Ectodermal cell (in vitro differentiated cells): Measurements from ENCODE around the gene SDHA.
"Not testable (repeated sequence)": the region's sequence is repeated elsewhere in the genome, so short reads cannot be mapped to it uniquely, and the experiment has no call there.

Experiments used
- H3K27ac ChIP-seq: 2 replicates; pipeline ENCODE4 v1.7.0; 2013; ENCODE audit warnings: mild to moderate bottlenecking, low read depth, low read length; ENCODE audit not compliant: insufficient read depth, poor library complexity, severe bottlenecking
- H3K27me3 ChIP-seq: 2 replicates; pipeline ENCODE4 v1.7.0; 2013; ENCODE audit warnings: mild to moderate bottlenecking, low read length; ENCODE audit not compliant: insufficient read depth, control insufficient read depth, poor library complexity, severe bottlenecking
- H3K36me3 ChIP-seq: one replicate; pipeline ENCODE4 v1.7.0; 2013; ENCODE audit warnings: low read length; ENCODE audit not compliant: control insufficient read depth, insufficient read depth
- H3K4me1 ChIP-seq: one replicate; pipeline ENCODE4 v1.7.0; 2013; ENCODE audit warnings: low read length; ENCODE audit not compliant: control insufficient read depth, insufficient read depth
- H3K4me3 ChIP-seq: 2 replicates; pipeline ENCODE4 v1.7.0; 2013; ENCODE audit warnings: low read depth, low read length, control low read depth; ENCODE audit not compliant: insufficient read depth
- H3K9me3 ChIP-seq: 2 replicates; pipeline ENCODE4 v1.7.0; 2013; ENCODE audit warnings: mild to moderate bottlenecking, low read length, moderate library complexity; ENCODE audit not compliant: control insufficient read depth
- WGBS, 2 experiments: methylation state at CpG; one replicate each; pipeline ENCODE4 v1.1.7; 2013; ENCODE audit warnings: missing lambda C conversion rate in 2 of 2; 5-methylcytosine and 5-hydroxymethylcytosine counted together

Gene SDHA

GRCh38 chr5:256347-256746 lies 38.2 kb downstream of the SDHA start:
- H3K4me3 ChIP-seq, H3K4me1 ChIP-seq, H3K27ac ChIP-seq, H3K36me3 ChIP-seq, H3K9me3 ChIP-seq, H3K27me3 ChIP-seq: not testable (repeated sequence)
- 89 to 95% methylated on average over 7 of the region's 8 CpGs for WGBS, 2 experiments

DNA sequence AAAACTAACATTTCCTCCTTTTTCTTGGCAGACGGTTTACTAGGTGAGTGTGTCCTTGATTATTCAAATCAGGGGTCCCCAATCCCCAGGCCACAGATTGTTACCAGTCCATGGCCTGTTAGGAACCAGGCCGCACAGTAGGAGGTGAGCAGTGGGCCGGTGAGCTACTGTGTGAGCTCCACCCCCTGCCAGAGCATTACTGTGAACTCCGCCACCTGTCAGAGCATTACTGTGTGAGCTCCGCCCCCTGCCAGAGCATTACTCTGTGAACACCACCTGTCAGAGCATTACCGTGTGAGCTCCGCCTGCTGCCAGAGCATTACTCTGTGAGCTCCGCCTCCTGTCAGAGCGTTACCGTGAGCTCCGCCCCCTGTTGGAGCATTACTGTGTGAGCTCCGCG lies 39.0 kb downstream of the SDHA start:
- Histone ChIP-seq H3K27me3 (no peaks in the 10 kb centered on the region), H3K4me3 (no peak overlapping the region), H3K27ac (no peak overlapping the region), H3K9me3 (no peaks in the 10 kb centered on the region), H3K4me1 (no peaks in the 10 kb centered on the region), H3K36me3 (peaks cover 4% of the 10 kb centered on the region)
- 84 to 86% methylated on average over 13 of the region's 13 CpGs for WGBS, 2 experiments

DNA sequence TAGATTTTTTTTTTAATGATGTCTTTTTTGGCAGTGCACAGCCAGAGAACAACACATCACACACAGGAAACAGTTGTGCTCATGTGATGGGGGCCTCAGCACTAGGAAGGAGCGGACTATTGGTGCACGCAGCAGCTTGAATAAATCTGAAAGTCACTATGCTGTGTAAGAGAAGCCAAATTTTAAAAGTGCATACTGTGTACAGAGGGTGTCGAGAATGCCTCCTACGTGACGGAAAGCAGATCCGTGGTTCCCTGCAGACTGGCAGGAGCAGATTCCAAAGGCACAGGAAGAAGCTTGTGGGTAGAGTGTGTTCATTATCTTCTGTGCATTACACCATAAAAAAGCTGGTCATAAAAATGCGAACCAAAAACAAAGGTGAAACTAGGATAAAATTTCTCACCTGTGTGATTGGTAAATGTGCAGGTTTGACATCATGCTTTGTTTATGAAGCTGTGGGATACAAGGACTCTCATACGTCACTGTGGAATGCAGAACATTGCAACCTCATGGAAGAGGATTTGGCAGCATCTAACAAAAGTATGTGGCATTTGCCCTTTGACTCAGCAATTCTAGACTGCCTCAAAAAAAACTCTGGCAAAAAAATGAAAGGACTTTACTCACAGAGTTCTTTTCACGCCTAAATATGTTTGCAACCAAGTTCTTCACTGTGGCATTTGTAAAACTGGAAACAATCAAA lies 45.3 kb downstream of the SDHA start:
- H3K36me3 ChIP-seq, H3K4me1 ChIP-seq, H3K27ac ChIP-seq, H3K27me3 ChIP-seq, H3K4me3 ChIP-seq, H3K9me3 ChIP-seq: not testable (repeated sequence)
- WGBS, 2 experiments: 96% methylated on average over 9 of the region's 9 CpGs

- Histone ChIP-seq H3K27me3 (no peaks in the 10 kb centered on the region), H3K4me3 (no peak overlapping the region), H3K27ac (no peak overlapping the region), H3K36me3 (no peaks in the 10 kb centered on the region), H3K4me1 (no peaks in the 10 kb centered on the region), H3K9me3 (no peaks in the 10 kb centered on the region)
- WGBS, 2 experiments: 79 to 83% methylated on average over 10 of the region's 10 CpGs
Measured at GRCh38 chr5:264338-264737, 46.2 kb downstream of the SDHA start.

- H3K4me1 ChIP-seq, H3K9me3 ChIP-seq, H3K36me3 ChIP-seq, H3K27ac ChIP-seq, H3K4me3 ChIP-seq, H3K27me3 ChIP-seq: not testable (repeated sequence)
- 78 to 79% methylated on average over 19 of the region's 19 CpGs for WGBS, 2 experiments
Measured at GRCh38 chr5:266311-267026, 48.3 kb downstream of the SDHA start.

DNA sequence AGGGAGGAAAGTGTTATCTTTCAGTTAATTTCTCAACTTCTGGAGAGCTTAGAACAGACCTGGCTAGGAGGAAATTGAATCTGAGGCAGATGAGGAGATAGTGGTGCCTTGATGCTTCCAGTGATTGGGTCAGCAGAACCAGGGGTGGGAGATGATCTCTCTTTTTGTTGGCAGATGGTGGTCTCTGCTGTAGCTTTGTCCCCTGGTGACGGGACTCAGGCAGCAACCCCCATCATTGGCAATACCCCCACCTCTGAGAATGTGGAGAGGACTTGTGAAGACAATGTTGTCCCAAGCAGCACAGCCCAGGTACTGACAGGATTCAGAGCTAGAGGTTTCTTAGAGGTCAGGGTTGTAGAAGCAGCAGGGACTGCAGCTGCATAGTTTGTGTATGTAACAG lies 49.6 kb downstream of the SDHA start:
- Histone ChIP-seq H3K9me3 (no peaks in the 10 kb centered on the region), H3K27ac (no peak overlapping the region), H3K4me3 (no peak overlapping the region), H3K27me3 (no peaks in the 10 kb centered on the region), H3K36me3 (no peaks in the 10 kb centered on the region), H3K4me1 (no peaks in the 10 kb centered on the region)
- 57 to 67% methylated on average over 1 of the region's 1 CpG for WGBS, 2 experiments

DNA sequence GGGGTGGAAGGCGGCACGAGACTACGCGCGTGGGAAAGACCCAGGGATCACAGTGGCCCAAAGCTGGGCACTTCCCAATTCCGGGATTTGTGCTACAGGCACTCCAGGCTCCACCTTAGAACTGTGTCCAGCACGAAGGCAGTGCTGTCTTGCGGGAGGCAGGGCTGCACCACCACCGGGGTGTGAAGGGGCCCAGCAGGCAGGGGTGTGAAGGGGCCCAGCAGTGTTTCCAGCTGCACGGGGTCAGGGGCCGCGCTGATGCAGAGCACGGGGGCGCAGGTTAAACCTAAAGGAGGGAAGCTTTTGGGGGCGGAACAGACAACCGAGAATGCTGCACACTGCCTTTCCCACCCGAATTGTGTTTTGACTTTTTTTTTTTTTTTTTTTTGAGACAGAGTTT lies 52.2 kb downstream of the SDHA start:
- Histone ChIP-seq H3K4me1 (no peaks in the 10 kb centered on the region), H3K9me3 (no peaks in the 10 kb centered on the region), H3K27ac (no peak overlapping the region), H3K27me3 (no peaks in the 10 kb centered on the region), H3K4me3 (no peak overlapping the region), H3K36me3 (no peaks in the 10 kb centered on the region)
- WGBS, 2 experiments: 91 to 94% methylated on average over 17 of the region's 17 CpGs

- not testable (repeated sequence) for H3K4me1 ChIP-seq, H3K9me3 ChIP-seq, H3K27me3 ChIP-seq, H3K36me3 ChIP-seq, H3K27ac ChIP-seq
- 0 to 1% methylated on average over 40 to 41 of the region's 41 CpGs for WGBS, 2 experiments
- H3K4me3 ChIP-seq: peak overlapping the region; percentile 78
Measured at GRCh38 chr5:271828-272167, 53.7 kb downstream of the SDHA start.

DNA sequence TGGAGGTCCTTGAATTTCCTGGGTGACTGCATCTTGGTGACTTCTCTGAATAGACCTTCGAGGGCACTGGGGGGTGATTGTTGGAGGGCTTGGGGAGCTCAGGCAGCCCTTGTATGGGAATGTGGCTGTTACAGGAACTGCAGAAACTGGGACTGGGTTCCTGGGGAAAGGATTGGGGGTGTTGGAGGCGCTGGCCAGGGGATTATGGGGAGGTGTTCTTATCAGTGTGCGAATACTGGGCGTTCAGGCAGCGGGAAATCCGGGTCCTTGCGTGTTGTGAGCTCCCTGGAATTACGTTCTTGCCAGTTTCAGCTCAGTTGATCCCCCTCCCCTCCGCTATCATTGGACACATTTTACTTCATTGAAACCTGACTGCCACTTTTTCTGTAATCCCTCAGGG lies 55.0 kb downstream of the SDHA start:
- not testable (repeated sequence) for H3K27ac ChIP-seq, H3K9me3 ChIP-seq, H3K36me3 ChIP-seq, H3K4me3 ChIP-seq, H3K4me1 ChIP-seq, H3K27me3 ChIP-seq
- 96% methylated on average over 9 of the region's 9 CpGs for WGBS, 2 experiments

DNA sequence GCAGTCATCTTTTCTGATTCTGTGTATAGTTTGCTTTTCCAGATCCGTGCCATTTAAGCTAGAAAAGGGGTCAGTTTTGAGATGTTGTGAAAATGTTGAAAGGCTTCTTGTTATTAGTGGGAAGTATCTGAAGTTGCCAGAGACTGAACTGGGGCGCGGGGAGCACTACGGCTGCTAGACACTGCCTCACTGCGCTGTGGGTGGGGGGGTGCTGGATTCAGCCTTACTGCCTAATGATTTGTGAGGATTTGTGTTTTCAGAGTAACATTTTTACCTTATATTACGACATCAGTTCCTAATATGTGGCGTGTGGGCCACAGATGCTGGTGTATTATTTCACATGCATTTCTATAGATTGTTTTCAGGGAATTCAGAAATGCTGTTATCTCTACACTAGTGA lies 55.4 kb downstream of the SDHA start:
- not testable (repeated sequence) for H3K9me3 ChIP-seq, H3K4me3 ChIP-seq, H3K4me1 ChIP-seq, H3K27me3 ChIP-seq, H3K36me3 ChIP-seq, H3K27ac ChIP-seq
- WGBS, 2 experiments: 90 to 94% methylated on average over 5 to 6 of the region's 7 CpGs

DNA sequence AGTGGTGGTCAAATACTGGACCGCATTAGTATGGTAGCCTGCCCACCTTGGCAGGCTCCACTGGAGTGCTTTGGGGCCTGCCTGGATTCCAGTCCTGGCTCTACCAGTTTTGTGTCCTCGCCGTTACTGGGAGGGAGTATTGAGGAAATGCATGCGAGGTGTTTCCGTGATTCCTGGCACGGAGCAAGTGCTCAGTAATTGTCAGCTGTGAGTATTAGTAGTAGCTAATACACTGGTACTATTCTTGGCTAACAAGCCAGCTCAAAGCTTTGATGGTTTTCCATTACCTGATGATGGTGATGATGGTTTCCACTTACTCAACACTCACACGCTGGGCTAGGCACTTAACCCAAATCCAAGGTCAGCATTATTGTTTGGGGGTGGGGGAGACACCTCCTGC lies 56.2 kb downstream of the SDHA start:
- WGBS, 2 experiments: 99% methylated on average over 7 of the region's 7 CpGs
- H3K27ac ChIP-seq, H3K27me3 ChIP-seq, H3K4me3 ChIP-seq, H3K9me3 ChIP-seq, H3K36me3 ChIP-seq, H3K4me1 ChIP-seq: not testable (repeated sequence)
